Fibroblast of the aortic adventitia (primary cell): ENCODE data around the gene MIB2. TPM values are rescaled to one million over a fixed set of nuclear protein-coding genes. Genes with fewer than 3 reads are reported as not detected.
"Not testable (repeated sequence)": the region's sequence is repeated elsewhere in the genome, so short reads cannot be mapped to it uniquely, and the experiment has no call there.

Source experiments
- DNase-seq: peaks from one replicate; pipeline ENCODE4 v3.0.0-alpha.2; 2010; ENCODE audit warnings: low read depth
- H3K4me3 ChIP-seq: 2 replicates; pipeline ENCODE4 v1.5.1; 2011; ENCODE audit warnings: low read depth, mild to moderate bottlenecking, control low read depth, low read length, moderate library complexity
- total RNA-seq: library from RNA; depleted of rRNA; stranded (reverse); fragments of >200 nt; gene quantifications from 2 replicates; pipeline ENCODE4 v1.2.3, GENCODE V29; 2012; ENCODE audit warnings: low replicate concordance
- TF ChIP-seq, protein P1 (sequence below): IDR thresholded peaks from 2 replicates; pipeline ENCODE4 v1.5.1; 2011; ENCODE audit warnings: mild to moderate bottlenecking, low read length, control low read depth, inconsistent platforms; ENCODE audit not compliant: insufficient read depth

Gene MIB2
- total RNA-seq, 1 donor = 37.7 TPM

DNA sequence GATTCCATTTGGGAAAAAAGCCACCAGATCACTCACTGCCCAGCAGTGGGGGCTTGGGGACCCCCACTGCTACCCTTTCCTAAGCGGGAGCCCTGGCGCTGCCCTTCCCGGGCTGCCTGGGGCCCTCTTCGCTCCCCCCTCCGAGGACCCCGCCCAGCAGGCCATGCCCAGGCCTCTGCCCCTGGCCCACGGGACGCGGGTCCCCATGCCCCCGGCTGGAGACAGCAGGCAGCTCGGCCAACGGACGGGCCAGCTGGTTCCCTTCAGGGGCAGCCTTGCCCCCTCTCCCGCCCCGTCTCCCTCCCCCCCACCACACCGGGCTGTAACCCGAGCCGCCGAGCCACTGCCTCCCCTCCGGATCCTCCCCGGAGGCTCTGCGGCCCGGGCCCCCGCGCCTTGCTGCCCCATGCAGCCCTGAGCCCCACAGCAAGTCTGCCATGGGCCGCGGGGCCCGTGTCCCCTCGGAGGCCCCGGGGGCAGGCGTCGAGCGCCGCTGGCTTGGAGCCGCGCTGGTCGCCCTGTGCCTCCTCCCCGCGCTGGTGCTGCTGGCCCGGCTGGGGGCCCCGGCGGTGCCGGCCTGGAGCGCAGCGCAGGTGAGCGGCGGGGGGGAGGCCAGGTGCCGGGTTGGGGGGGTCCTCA lies 16.6 kb downstream of the MIB2 start, which contains the start of gene MMP23B:
Gene MMP23B, plus strand, starts transcription at position 392 of the 639 bp plus-strand sequence. Its CDS starts 46 bp downstream, at position 438.
- H3K4me3 ChIP-seq = peak within 1 kb of the TSS; percentile 25
- no peak for DNase-seq
- TF ChIP-seq, protein P1, sequence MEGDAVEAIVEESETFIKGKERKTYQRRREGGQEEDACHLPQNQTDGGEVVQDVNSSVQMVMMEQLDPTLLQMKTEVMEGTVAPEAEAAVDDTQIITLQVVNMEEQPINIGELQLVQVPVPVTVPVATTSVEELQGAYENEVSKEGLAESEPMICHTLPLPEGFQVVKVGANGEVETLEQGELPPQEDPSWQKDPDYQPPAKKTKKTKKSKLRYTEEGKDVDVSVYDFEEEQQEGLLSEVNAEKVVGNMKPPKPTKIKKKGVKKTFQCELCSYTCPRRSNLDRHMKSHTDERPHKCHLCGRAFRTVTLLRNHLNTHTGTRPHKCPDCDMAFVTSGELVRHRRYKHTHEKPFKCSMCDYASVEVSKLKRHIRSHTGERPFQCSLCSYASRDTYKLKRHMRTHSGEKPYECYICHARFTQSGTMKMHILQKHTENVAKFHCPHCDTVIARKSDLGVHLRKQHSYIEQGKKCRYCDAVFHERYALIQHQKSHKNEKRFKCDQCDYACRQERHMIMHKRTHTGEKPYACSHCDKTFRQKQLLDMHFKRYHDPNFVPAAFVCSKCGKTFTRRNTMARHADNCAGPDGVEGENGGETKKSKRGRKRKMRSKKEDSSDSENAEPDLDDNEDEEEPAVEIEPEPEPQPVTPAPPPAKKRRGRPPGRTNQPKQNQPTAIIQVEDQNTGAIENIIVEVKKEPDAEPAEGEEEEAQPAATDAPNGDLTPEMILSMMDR = no peak

DNA sequence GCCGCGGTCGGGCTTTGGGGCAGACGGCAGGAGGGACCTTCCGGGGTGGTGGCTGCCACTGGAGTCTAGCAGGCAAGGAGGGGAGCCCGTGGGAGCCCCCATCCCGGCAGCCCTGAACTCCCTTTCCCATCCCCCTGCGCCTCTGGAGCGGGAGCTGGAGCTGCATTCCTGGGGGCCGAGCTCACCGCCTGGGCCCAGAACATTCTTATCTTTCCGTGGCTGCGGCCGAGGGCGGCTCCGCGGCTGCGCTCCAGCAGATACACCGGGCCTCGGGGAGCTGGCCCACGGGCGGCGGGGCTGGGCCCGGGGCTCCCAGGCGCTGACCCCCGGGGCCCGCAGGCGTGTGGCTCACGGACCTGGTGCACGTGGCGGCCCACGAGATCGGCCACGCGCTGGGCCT lies 18.1 kb downstream of the MIB2 start:
- H3K4me3 ChIP-seq, DNase-seq: not testable (repeated sequence)

DNA sequence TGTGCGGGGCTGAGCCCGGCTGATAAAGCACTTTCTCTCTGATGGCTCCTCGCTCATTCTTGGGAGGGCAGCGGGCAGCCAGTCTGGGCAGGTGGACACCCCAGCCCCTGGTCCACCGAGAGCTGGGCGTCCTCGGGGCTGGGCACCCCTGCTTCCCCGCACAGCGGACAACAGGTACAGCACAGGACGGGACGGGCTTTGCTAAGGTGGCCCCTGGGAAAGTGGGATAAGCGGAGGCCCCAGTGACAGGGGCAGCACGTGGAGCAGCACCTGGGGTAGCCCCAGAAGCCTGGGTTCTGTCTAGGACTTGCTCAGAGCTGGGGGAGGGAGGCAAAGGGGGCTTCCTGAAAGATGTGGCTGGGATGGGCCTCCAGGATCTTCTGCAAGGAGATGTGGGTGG lies 19.3 kb downstream of the MIB2 start:
- not testable (repeated sequence) for H3K4me3 ChIP-seq, DNase-seq

DNA sequence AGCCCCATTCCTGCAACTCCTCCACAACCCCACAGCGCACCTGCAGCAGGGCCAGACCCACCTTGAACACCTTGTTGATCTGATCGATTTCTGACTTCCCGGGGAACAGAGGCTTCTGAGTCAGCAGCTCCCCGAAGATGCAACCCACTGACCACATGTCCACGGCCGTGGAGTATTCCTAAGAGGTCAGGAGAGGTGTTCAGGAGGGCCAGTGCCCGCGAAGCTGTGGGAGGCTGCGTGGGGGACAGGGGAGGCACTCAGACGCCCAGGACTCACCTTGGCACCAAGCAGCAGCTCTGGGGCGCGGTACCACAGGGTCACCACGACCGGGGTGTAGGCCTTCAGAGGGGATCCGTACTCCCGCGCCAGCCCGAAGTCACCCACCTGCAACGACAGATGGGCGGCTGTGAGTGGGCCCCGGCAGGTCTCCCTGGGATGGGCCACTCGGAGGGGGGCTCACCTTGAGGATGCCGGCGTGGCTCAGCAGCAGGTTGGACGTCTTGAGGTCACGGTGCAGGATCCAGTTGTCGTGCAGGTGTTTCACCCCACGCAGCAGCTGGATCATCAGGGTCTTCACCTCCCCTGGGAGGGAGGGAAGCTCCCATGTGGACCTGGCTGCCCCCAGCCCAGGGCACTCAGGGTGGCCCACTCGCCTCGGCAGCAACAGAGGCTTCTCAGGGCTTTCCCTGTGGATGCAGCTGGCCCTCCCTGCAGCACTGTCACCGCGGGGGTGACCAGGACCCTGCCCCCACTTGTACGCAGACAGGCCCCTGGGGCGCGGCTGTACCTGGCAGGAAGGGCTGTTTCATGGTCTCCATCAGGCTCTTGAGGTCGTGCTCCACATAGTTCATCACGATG lies 21.6 kb downstream of the MIB2 start:
- H3K4me3 ChIP-seq, DNase-seq: not testable (repeated sequence)

DNA sequence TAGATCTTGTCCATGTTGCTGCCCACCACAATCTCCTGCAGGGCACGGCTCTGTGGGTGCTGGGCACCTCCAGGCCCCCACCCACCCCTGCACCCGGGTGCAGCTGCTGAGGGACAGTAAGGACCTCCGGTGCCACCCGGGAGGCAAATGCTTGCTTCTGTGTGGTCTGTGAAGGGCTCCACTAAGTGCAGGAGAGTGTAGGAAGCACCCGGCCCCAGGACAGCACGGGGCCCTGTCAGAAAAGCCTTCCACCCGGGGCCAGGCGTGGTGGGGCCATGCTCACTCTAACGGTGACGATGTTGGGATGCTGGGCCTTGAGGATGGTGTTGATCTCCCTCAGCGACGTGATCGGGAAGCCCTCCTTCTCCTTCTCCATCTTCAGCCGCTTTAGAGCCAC lies 22.2 kb downstream of the MIB2 start:
- not testable (repeated sequence) for H3K4me3 ChIP-seq, DNase-seq

DNA sequence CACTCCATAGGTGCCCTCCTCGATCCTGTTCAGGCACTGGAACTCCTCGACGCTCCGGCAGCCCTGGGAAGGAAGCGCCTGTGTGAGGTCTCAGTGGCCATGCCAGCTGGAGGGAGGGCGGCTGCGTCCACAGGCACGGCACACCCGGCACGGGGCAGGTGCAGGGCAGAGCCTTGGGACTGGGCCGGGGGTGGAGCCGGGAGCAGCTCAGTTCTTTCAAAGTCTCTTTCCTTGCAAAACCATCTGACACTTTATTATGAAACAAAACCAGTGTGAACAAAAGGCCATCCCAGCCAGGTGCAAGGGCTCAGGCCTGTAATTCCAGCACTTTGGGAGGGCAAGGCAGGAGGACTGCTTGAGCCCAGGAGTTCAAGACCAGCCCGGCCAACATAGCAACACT lies 23.2 kb downstream of the MIB2 start:
- H3K4me3 ChIP-seq, DNase-seq: not testable (repeated sequence)

DNA sequence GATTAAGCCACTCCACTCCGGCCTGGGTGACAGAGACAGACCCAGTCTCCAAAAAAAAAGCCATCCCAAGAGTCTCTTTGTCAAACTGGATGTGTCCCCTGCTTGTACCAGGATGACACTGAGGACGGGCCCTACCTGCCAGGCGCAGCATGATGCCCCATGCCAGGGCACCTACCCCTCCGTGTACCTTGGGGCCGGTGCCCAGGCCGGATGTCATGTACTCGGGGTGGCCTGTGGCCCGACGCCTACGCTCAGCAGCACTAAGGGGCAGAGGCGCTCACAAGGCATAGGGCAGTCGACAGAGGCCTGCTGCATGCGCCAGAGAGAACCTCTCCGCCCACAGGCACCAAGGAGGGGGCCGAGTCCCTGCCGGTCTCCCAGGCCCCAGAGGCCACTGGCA lies 24.1 kb downstream of the MIB2 start:
- DNase-seq, H3K4me3 ChIP-seq: not testable (repeated sequence)

DNA sequence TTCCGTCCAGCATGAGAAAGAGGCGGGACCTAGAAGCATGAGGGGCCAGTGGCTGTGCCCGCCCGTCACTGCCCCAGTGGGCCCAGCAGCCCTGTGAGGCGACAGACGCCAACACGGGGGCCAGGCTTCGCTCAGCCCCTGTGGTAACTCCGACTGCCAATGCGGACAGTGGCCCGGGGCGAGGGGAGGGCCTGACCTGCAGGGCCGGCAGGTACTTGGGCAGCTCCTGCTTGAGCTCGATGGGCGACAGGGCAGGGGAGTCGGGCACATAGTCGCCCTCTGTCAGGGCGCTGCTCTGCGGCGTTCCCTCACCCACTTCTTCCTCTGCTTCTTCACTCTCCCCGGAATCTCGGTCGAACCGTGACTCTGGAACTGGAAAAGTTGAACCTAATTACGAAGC lies 24.8 kb downstream of the MIB2 start:
- not testable (repeated sequence) for DNase-seq, H3K4me3 ChIP-seq

DNA sequence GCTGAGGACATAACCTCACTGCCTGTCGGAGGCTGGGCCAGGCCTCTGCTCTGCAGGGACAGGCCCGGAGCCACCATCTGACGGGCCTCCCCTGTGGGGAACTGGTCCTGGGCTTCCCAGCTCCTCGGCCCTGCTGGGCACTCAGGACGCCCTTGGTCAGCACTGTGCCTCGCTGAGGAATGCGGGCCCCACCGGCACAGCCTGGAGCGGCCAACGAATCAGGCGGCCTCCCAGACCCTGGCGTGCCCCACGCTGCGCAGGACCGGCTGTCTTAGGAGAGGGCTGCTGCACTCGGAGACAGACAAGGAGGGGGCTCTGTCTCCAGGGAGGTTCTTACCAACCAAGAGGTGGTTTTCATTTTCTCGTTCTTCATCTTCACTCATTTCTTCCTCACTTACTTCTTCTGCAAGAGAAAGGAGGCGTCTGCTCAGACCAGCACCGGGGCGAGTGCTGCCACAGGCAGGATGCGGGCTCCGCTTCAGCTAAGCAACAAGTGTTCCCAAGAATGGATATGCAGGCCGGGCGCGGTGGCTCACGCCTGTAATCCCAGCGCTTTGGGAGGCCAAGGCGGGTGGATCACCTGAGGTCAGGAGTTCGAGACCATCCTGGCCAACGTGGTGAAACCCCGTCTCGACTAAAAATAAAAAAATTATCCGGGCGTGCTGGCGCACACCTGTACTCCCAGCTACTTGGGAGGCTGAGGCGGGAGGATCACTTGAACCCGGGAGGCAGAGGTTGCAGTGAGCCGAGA lies 25.6 kb downstream of the MIB2 start:
- DNase-seq, H3K4me3 ChIP-seq: not testable (repeated sequence)

DNA sequence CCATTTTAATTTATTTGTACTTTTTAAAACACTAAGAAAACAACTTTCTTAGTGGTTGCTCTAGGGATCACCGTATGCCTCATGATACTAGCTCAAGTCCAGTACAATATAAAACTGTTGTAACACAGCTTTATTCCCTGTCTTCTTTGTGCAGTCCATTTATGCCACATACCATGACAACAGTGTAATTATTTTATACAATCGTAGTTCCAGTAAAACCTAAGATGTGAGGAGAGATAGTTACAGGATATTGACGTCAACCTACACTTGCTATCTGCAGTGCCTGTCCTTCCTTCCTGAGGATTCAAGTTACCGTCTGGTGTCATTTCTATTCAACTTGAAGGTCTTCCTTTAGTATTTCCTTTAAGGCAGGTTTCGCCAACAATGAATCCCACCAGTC lies 31.0 kb downstream of the MIB2 start:
- not testable (repeated sequence) for H3K4me3 ChIP-seq, DNase-seq

DNA sequence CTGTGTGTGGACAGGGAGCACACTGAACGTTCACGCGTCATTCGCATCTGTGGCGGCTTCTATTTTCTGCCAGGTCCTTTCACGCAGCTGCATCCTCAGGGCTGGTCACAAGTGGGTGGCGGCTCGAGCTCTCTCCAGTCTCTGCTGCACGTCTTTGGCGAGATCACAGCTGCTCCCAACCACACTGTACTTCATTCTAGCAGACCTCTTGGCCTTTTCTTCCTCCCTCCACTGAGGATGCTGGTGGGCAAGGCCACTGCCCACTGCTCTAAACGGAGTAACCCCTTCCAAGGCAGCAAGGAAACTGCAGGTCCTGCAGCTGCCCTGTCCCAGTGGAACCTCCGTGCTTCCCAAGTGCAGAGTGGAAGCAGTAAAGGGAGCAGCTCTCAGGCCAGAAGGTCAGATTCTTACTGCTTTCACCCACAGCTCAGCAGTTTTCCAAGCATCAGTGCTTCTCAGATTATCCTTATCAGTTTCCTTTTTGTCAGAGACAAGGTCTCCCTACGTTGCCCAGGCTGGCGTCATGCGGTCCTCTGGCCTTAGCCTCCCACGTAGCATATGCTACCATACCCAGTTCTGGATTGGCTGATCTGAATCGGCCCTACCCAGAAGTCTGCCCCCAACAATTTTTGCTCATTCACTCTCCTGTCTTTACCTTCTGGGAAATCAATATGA lies 32.4 kb downstream of the MIB2 start:
- DNase-seq, H3K4me3 ChIP-seq: not testable (repeated sequence)

DNA sequence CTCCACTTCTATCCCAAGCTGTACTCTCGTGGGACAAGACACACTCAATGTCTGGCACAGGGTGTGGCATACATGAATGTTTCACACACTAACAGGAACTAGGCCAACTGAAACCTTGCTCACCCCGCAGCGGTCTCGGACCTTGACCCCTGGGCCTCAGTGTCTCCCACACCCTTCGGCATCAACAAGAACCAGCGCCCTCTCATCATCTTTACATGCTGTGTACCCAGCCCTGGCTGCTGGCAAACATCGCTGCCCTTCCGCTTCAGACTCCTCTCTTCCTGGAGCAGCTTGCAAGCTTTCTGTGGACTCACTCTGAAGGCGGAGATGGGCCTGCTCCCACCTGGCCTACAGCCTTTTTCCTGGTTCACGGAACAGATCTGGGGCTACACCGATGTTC lies 33.0 kb downstream of the MIB2 start:
- DNase-seq, H3K4me3 ChIP-seq: not testable (repeated sequence)
